Parathyroid adenoma (tissue), 2 donors: ENCODE measurements around the gene KIF18B.

Experiments
- H2AFZ ChIP-seq: fragments of 300-600 bp; sonication (generic); one replicate; pipeline ENCODE4 v1.7.0; 2017; ENCODE audit warnings: antibody characterized with exemption, mild to moderate bottlenecking
- H3K27ac ChIP-seq: fragments of 300-600 bp; sonication (generic); one replicate; pipeline ENCODE4 v1.7.0; 2017
- H3K27me3 ChIP-seq: fragments of 300-600 bp; sonication (generic); one replicate; pipeline ENCODE4 v1.7.0; 2017; ENCODE audit warnings: low read length; ENCODE audit not compliant: control insufficient read depth, insufficient read depth
- H3K36me3 ChIP-seq: fragments of 300-600 bp; sonication (generic); one replicate; pipeline ENCODE4 v1.7.0; 2017; ENCODE audit warnings: low read length; ENCODE audit not compliant: control insufficient read depth, insufficient read depth
- H3K4me1 ChIP-seq: fragments of 300-600 bp; sonication (generic); one replicate; pipeline ENCODE4 v1.7.0; 2017; ENCODE audit warnings: control low read depth
- H3K4me2 ChIP-seq: fragments of 300-600 bp; sonication (generic); one replicate; pipeline ENCODE4 v1.7.0; 2017; ENCODE audit warnings: low read length
- H3K4me3 ChIP-seq: fragments of 300-600 bp; sonication (generic); one replicate; pipeline ENCODE4 v1.7.0; 2017; ENCODE audit warnings: low read depth, low read length
- H3K79me2 ChIP-seq: fragments of 300-600 bp; sonication (generic); one replicate; pipeline ENCODE4 v1.7.0; 2017; ENCODE audit warnings: control low read depth
- H3K9ac ChIP-seq: fragments of 300-600 bp; sonication (generic); one replicate; pipeline ENCODE4 v1.7.0; 2017; ENCODE audit warnings: mild to moderate bottlenecking
- H3K9me3 ChIP-seq: fragments of 300-600 bp; sonication (generic); one replicate; pipeline ENCODE4 v1.7.0; 2017; ENCODE audit warnings: low read length; ENCODE audit not compliant: control insufficient read depth
- TF ChIP-seq, protein P1 (sequence below): fragments of 300-600 bp; sonication (generic); IDR thresholded peaks from one replicate; pipeline ENCODE4 v1.7.0; 2017; ENCODE audit warnings: antibody characterized with exemption, mild to moderate bottlenecking
- donor health status: primary hyperparathyroidism.

KIF18B gene

DNA sequence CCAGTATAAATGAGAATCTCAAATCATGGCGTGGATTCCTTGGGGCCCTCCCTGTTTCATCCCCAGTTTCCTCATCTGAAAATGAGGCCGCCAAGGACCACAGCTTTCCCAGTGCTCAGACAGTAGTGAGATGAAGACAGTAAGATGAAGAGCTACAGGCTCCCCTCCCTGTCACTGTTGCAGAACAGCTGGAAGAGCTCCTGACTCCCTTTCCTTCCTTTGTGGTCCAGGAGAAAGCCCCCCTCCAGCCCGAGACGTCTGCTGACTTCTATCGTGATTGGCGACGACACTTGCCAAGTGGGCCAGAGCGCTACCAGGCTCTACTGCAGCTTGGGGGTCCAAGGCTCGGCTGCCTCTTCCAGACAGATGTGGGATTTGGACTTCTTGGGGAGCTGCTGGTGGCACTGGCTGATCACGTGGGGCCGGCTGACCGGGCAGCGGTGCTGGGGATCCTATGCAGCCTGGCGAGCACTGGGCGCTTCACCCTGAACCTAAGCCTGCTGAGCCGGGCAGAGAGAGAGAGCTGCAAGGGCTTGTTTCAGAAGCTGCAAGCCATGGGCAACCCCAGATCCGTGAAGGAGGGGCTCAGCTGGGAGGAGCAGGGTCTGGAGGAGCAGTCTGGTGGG lies 45.3 kb downstream of the KIF18B start:
- Histone ChIP-seq H2AFZ (no peak overlapping the region), H3K4me3 (no peak overlapping the region), H3K27ac (no peak overlapping the region), H3K79me2 (peaks cover 15% of the 10 kb centered on the region), H3K4me2 (no peak overlapping the region), H3K36me3 (no peaks in the 10 kb centered on the region), H3K27me3 (no peaks in the 10 kb centered on the region), H3K9me3 (no peaks in the 10 kb centered on the region), H3K4me1 (no peaks in the 10 kb centered on the region), H3K9ac (no peak overlapping the region)
- TF ChIP-seq, protein P1, sequence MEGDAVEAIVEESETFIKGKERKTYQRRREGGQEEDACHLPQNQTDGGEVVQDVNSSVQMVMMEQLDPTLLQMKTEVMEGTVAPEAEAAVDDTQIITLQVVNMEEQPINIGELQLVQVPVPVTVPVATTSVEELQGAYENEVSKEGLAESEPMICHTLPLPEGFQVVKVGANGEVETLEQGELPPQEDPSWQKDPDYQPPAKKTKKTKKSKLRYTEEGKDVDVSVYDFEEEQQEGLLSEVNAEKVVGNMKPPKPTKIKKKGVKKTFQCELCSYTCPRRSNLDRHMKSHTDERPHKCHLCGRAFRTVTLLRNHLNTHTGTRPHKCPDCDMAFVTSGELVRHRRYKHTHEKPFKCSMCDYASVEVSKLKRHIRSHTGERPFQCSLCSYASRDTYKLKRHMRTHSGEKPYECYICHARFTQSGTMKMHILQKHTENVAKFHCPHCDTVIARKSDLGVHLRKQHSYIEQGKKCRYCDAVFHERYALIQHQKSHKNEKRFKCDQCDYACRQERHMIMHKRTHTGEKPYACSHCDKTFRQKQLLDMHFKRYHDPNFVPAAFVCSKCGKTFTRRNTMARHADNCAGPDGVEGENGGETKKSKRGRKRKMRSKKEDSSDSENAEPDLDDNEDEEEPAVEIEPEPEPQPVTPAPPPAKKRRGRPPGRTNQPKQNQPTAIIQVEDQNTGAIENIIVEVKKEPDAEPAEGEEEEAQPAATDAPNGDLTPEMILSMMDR = no peak

DNA sequence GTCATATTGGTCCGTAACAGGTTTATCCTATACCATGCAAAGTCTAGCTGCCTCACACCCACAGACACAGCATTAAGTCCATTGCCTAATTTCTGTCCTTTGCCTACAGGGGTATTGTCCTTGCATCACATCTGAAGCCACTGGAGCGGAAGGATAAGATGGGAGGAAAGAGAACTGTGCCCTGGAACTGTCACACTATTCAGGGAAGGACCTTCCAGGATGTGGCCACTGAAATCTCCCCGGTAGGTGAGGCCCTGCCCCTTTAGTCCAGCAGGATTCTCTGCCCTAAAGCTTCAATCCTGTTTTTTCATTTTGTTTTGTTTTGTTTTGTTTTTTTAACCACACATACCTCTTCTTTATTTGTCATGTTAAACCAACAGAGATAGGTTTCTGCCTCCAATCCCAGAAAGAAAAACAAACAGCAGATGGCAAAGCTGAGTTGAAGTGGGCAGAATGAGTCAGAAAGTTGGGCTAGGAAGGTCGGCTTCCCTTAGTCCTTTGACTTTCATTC lies 46.1 kb downstream of the KIF18B start:
- TF ChIP-seq, protein P1 = no peak
- Histone ChIP-seq H2AFZ (no peak overlapping the region), H3K4me3 (no peak overlapping the region), H3K36me3 (no peaks in the 10 kb centered on the region), H3K79me2 (peaks cover 15% of the 10 kb centered on the region), H3K4me2 (no peak overlapping the region), H3K9ac (no peak overlapping the region), H3K4me1 (no peaks in the 10 kb centered on the region), H3K27me3 (no peaks in the 10 kb centered on the region), H3K27ac (no peak overlapping the region), H3K9me3 (no peaks in the 10 kb centered on the region)

DNA sequence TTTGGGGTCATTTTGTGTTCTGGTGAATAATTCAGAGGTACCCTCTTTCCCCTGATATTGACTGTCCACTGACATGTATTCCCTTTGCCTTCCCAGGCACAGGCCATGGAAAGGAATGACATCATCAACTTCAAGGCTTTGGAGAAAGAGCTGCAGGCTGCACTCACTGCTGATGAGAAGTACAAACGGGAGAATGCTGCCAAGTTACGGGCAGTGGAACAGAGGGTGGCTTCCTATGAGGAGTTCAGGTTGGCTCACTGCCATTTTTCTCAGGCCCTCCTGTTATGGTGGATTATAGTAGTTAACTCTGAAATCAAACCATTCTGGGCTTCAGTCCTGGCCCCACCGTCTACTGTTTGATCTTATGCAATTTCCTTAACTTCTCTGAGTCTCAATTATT lies 46.7 kb downstream of the KIF18B start:
- Histone ChIP-seq H2AFZ (no peak overlapping the region), H3K9me3 (no peaks in the 10 kb centered on the region), H3K27me3 (no peaks in the 10 kb centered on the region), H3K4me1 (no peaks in the 10 kb centered on the region), H3K27ac (no peak overlapping the region), H3K9ac (no peak overlapping the region), H3K36me3 (no peaks in the 10 kb centered on the region), H3K79me2 (peaks cover 18% of the 10 kb centered on the region), H3K4me2 (no peak overlapping the region), H3K4me3 (no peak overlapping the region)
- TF ChIP-seq, protein P1 = no peak

DNA sequence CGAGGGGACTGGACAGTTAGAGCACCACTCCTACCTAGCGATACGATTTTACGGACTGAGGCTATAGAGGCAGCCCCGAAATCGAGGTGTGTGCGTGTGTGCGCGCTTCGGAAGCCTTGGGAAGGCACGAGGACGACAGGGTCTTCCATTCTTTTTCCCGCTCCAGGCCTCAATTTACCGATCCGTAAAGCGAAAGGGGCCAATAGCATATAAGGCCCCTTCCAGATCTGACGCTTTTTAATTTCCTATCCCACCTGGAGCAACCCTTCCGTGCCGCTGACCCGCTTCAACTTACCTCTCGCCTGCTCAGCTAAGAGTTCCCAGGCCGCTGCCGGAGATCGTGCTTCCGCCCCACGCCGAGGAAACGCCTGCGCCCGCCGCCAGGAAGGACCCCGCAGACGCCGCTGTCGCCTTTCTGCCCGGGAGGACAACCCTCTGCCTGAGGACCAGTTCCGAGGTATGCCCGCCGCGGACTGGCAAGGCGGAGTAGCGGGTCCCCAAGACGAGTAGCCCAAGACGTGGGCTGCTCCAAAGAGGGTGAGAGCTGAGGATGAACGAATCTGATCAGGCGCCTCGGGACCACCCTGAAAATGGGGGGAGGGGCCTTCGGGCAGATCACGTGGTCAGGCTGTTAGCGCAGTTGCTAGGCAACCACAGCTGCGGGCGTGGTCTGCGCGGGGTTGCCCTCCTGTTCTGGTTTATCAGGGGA lies 48.3 kb downstream of the KIF18B start, which contains the start of gene EFTUD2:
TSS of gene EFTUD2 (minus strand) at position 372 of the 709 bp plus-strand sequence. CDS start 4,924 bp downstream, outside the sequence.
- Histone ChIP-seq H3K79me2 (peaks cover 27% of the 10 kb centered on the region), H3K27me3 (no peaks in the 10 kb centered on the region), H3K36me3 (no peaks in the 10 kb centered on the region), H3K4me1 (no peaks in the 10 kb centered on the region), H2AFZ (peak within 1 kb of the TSS; percentile 87), H3K27ac (peak within 1 kb of the TSS; percentile 98), H3K9me3 (no peaks in the 10 kb centered on the region), H3K9ac (peak within 1 kb of the TSS; percentile 68), H3K4me3 (peak within 1 kb of the TSS; percentile 93), H3K4me2 (peak within 1 kb of the TSS; percentile 79)
- TF ChIP-seq, protein P1 = peak; percentile 4
